Measurements from ENCODE around the gene SPEF1.

Gene SPEF1

GRCh38 chr20:3753098-3753497 is 28.1 kb downstream of the SPEF1 start:
- WGBS (ENCODE audit: insufficient coverage) = 70% methylated on average over 3 of the region's 4 CpGs
- Histone ChIP-seq H3K36me3 (ENCODE audit: control insufficient read depth in 4 of 4, insufficient read depth in 4 of 4, low read length in 3 of 4) (peaks cover 0 to 36% (median 17%) of the 10 kb centered on the region in 4 experiments), H3K4me1 (ENCODE audit: control extremely low read depth in 1 of 4, control insufficient read depth in 4 of 4, insufficient read depth in 4 of 4, low read length in 3 of 4) (peaks cover 0 to 21% (median 8%) of the 10 kb centered on the region in 4 experiments), H3K9me3 (ENCODE audit: control extremely low read depth in 1 of 5, control insufficient read depth in 4 of 5, insufficient read depth in 2 of 5, low read depth in 1 of 5, low read length in 4 of 5) (no peaks in the 10 kb centered on the region), H3K4me3 (ENCODE audit: control insufficient read depth in 1 of 7, extremely low read depth in 1 of 7, insufficient read depth in 4 of 7, low read depth in 2 of 7, low read length in 6 of 7) (no peak overlapping the region), H3K27ac (ENCODE audit: insufficient read depth in 1 of 2, low read depth in 1 of 2, low read length in 2 of 2, poor library complexity in 1 of 2, severe bottlenecking in 2 of 2) (no peak overlapping the region), H3K27me3 (replicated peaks in 2 of 5; ENCODE audit: control insufficient read depth in 4 of 5, insufficient read depth in 5 of 5, low read length in 4 of 5) (peaks cover 0 to 2% (median 0%) of the 10 kb centered on the region in 5 experiments)
- DNase-seq = peak; percentile 75 to 87 (median 81)
- POLR2A ChIA-PET = no interaction called here
- CTCF ChIA-PET = interaction anchor here (0.7 to 16.4 kb wide), 10 partner anchors 9 to 334 kb away, joined by 3 to 216 read pairs (median 4); partner anchors contain the start of gene ADISSP

- H3K27ac ChIP-seq (ENCODE audit: insufficient read depth in 1 of 2, low read depth in 1 of 2, low read length in 2 of 2, poor library complexity in 1 of 2, severe bottlenecking in 2 of 2) = no peak overlapping the region
- CTCF ChIA-PET = interaction anchor here (1.0 to 16.4 kb wide), 9 partner anchors 8 to 334 kb away, joined by 3 to 216 read pairs (median 6); partner anchors contain the start of gene ADISSP
These were observed 28.9 kb downstream of the SPEF1 start for GRCh38 chr20:3752386-3752759.

GRCh38 chr20:3751675-3752385 is 29.4 kb downstream of the SPEF1 start:
- Histone ChIP-seq H3K9me3 (ENCODE audit: control extremely low read depth in 1 of 5, control insufficient read depth in 4 of 5, insufficient read depth in 2 of 5, low read depth in 1 of 5, low read length in 4 of 5) (no peaks in the 10 kb centered on the region), H3K36me3 (ENCODE audit: control insufficient read depth in 4 of 4, insufficient read depth in 4 of 4, low read length in 3 of 4) (peaks cover 0 to 34% (median 16%) of the 10 kb centered on the region in 4 experiments), H3K27ac (ENCODE audit: insufficient read depth in 1 of 2, low read depth in 1 of 2, low read length in 2 of 2, poor library complexity in 1 of 2, severe bottlenecking in 2 of 2) (no peak overlapping the region), H3K4me3 (ENCODE audit: control insufficient read depth in 1 of 7, extremely low read depth in 1 of 7, insufficient read depth in 4 of 7, low read depth in 2 of 7, low read length in 6 of 7) (peak overlapping the region in 5 of 7 experiments; percentile 23 to 65 (median 61)), H3K4me1 (ENCODE audit: control extremely low read depth in 1 of 4, control insufficient read depth in 4 of 4, insufficient read depth in 4 of 4, low read length in 3 of 4) (peaks cover 0 to 21% (median 8%) of the 10 kb centered on the region in 4 experiments), H3K27me3 (replicated peaks in 2 of 5; ENCODE audit: control insufficient read depth in 4 of 5, insufficient read depth in 5 of 5, low read length in 4 of 5) (peaks cover 0 to 4% (median 0%) of the 10 kb centered on the region in 5 experiments)
- WGBS (ENCODE audit: insufficient coverage) = 48% methylated on average over 73 of the region's 95 CpGs
- peak; percentile 65 to 86 (median 78) for DNase-seq
- ChIA-PET POLR2A (interaction anchor here (0.6 kb wide), 1 partner anchor 1294 kb away, joined by 4 read pairs; no protein-coding TSS in a partner anchor), CTCF (interaction anchor here (1.0 to 16.4 kb wide), 10 partner anchors 8 to 335 kb away, joined by 3 to 216 read pairs (median 8); partner anchors contain the start of genes ADISSP and SIGLEC1)

More at GRCh38 chr20:3752386-3752759, 28.9 kb downstream of the SPEF1 start:
- Histone ChIP-seq H3K27me3 (replicated peaks in 2 of 5; ENCODE audit: control insufficient read depth in 4 of 5, insufficient read depth in 5 of 5, low read length in 4 of 5) (peaks cover 0 to 2% (median 0%) of the 10 kb centered on the region in 5 experiments), H3K36me3 (ENCODE audit: control insufficient read depth in 4 of 4, insufficient read depth in 4 of 4, low read length in 3 of 4) (peaks cover 0 to 34% (median 16%) of the 10 kb centered on the region in 4 experiments), H3K4me3 (ENCODE audit: control insufficient read depth in 1 of 7, extremely low read depth in 1 of 7, insufficient read depth in 4 of 7, low read depth in 2 of 7, low read length in 6 of 7) (peak overlapping the region in 4 of 7 experiments; percentile 23 to 65 (median 62)), H3K9me3 (ENCODE audit: control extremely low read depth in 1 of 5, control insufficient read depth in 4 of 5, insufficient read depth in 2 of 5, low read depth in 1 of 5, low read length in 4 of 5) (no peaks in the 10 kb centered on the region), H3K4me1 (ENCODE audit: control extremely low read depth in 1 of 4, control insufficient read depth in 4 of 4, insufficient read depth in 4 of 4, low read length in 3 of 4) (peaks cover 0 to 21% (median 8%) of the 10 kb centered on the region in 4 experiments)
- POLR2A ChIA-PET = no interaction called here
- DNase-seq = no peak
- WGBS (ENCODE audit: insufficient coverage) = 35% methylated on average over 8 of the region's 13 CpGs

- H3K27me3 ChIP-seq (replicated peaks in 2 of 5; ENCODE audit: control insufficient read depth in 4 of 5, insufficient read depth in 5 of 5, low read length in 4 of 5) = peaks cover 0 to 4% (median 0%) of the 10 kb centered on the region in 5 experiments
- no peak for DNase-seq
- H3K4me1 ChIP-seq (ENCODE audit: control extremely low read depth in 1 of 4, control insufficient read depth in 4 of 4, insufficient read depth in 4 of 4, low read length in 3 of 4) = peaks cover 0 to 21% (median 8%) of the 10 kb centered on the region in 4 experiments
- H3K9me3 ChIP-seq (ENCODE audit: control extremely low read depth in 1 of 5, control insufficient read depth in 4 of 5, insufficient read depth in 2 of 5, low read depth in 1 of 5, low read length in 4 of 5) = no peaks in the 10 kb centered on the region
- ChIA-PET CTCF (interaction anchor here (1.0 to 16.4 kb wide), 11 partner anchors 9 to 75 kb away, joined by 3 to 216 read pairs (median 8); partner anchors contain the start of genes ADISSP and SIGLEC1), POLR2A (interaction anchor here (0.6 kb wide), 1 partner anchor 1293 kb away, joined by 4 read pairs; no protein-coding TSS in a partner anchor)
- H3K36me3 ChIP-seq (ENCODE audit: control insufficient read depth in 4 of 4, insufficient read depth in 4 of 4, low read length in 3 of 4) = peaks cover 0 to 29% (median 15%) of the 10 kb centered on the region in 4 experiments
- H3K4me3 ChIP-seq (ENCODE audit: control insufficient read depth in 1 of 7, extremely low read depth in 1 of 7, insufficient read depth in 4 of 7, low read depth in 2 of 7, low read length in 6 of 7) = peak overlapping the region in 2 of 7 experiments; percentile 61 to 65
- 92% methylated on average over 23 of the region's 31 CpGs for WGBS (ENCODE audit: insufficient coverage)
- H3K27ac ChIP-seq (ENCODE audit: insufficient read depth in 1 of 2, low read depth in 1 of 2, low read length in 2 of 2, poor library complexity in 1 of 2, severe bottlenecking in 2 of 2) = no peak overlapping the region
These were observed 30.0 kb downstream of the SPEF1 start for GRCh38 chr20:3751305-3751674.

GRCh38 chr20:3749689-3750531 is 31.3 kb downstream of the SPEF1 start:
- DNase-seq = peak; percentile 51 to 75 (median 61)
- Histone ChIP-seq H3K4me3 (ENCODE audit: control insufficient read depth in 1 of 7, extremely low read depth in 1 of 7, insufficient read depth in 4 of 7, low read depth in 2 of 7, low read length in 6 of 7) (peak overlapping the region in 1 of 7 experiments; percentile 2), H3K27me3 (replicated peaks in 2 of 5; ENCODE audit: control insufficient read depth in 4 of 5, insufficient read depth in 5 of 5, low read length in 4 of 5) (peaks cover 0 to 5% (median 0%) of the 10 kb centered on the region in 5 experiments), H3K4me1 (ENCODE audit: control extremely low read depth in 1 of 4, control insufficient read depth in 4 of 4, insufficient read depth in 4 of 4, low read length in 3 of 4) (peaks cover 0 to 27% (median 15%) of the 10 kb centered on the region in 4 experiments), H3K27ac (ENCODE audit: insufficient read depth in 1 of 2, low read depth in 1 of 2, low read length in 2 of 2, poor library complexity in 1 of 2, severe bottlenecking in 2 of 2) (no peak overlapping the region), H3K36me3 (ENCODE audit: control insufficient read depth in 4 of 4, insufficient read depth in 4 of 4, low read length in 3 of 4) (peaks cover 0 to 15% (median 8%) of the 10 kb centered on the region in 4 experiments), H3K9me3 (ENCODE audit: control extremely low read depth in 1 of 5, control insufficient read depth in 4 of 5, insufficient read depth in 2 of 5, low read depth in 1 of 5, low read length in 4 of 5) (no peaks in the 10 kb centered on the region)
- CTCF ChIA-PET = interaction anchor here (0.6 to 16.4 kb wide), 13 partner anchors 10 to 105 kb away, joined by 3 to 216 read pairs (median 7); partner anchors contain the start of gene ADISSP
- WGBS (ENCODE audit: insufficient coverage) = 61% methylated on average over 59 of the region's 72 CpGs
- POLR2A ChIA-PET = no interaction called here

- peaks cover 0 to 32% (median 18%) of the 10 kb centered on the region in 4 experiments for H3K4me1 ChIP-seq (ENCODE audit: control extremely low read depth in 1 of 4, control insufficient read depth in 4 of 4, insufficient read depth in 4 of 4, low read length in 3 of 4)
- 93% methylated on average over 18 of the region's 24 CpGs for WGBS (ENCODE audit: insufficient coverage)
- peak overlapping the region in 1 of 7 experiments; percentile 2 for H3K4me3 ChIP-seq (ENCODE audit: control insufficient read depth in 1 of 7, extremely low read depth in 1 of 7, insufficient read depth in 4 of 7, low read depth in 2 of 7, low read length in 6 of 7)
- ChIA-PET POLR2A (no interaction called here), CTCF (interaction anchor here (0.6 to 16.4 kb wide), 10 partner anchors 8 to 74 kb away, joined by 3 to 216 read pairs (median 6); partner anchors contain the start of genes ADISSP and HSPA12B)
- DNase-seq = no peak
- H3K27ac ChIP-seq (ENCODE audit: insufficient read depth in 1 of 2, low read depth in 1 of 2, low read length in 2 of 2, poor library complexity in 1 of 2, severe bottlenecking in 2 of 2) = no peak overlapping the region
- peaks cover 0 to 8% (median 4%) of the 10 kb centered on the region in 4 experiments for H3K36me3 ChIP-seq (ENCODE audit: control insufficient read depth in 4 of 4, insufficient read depth in 4 of 4, low read length in 3 of 4)
- H3K27me3 ChIP-seq (replicated peaks in 2 of 5; ENCODE audit: control insufficient read depth in 4 of 5, insufficient read depth in 5 of 5, low read length in 4 of 5) = peaks cover 0 to 5% (median 0%) of the 10 kb centered on the region in 5 experiments
- H3K9me3 ChIP-seq (ENCODE audit: control extremely low read depth in 1 of 5, control insufficient read depth in 4 of 5, insufficient read depth in 2 of 5, low read depth in 1 of 5, low read length in 4 of 5) = no peaks in the 10 kb centered on the region
These were observed 32.1 kb downstream of the SPEF1 start for GRCh38 chr20:3749087-3749688.

Measured in common myeloid progenitor, CD34-positive (primary cell).